Osteoblast (primary cell): ENCODE results near the gene RTL10. TPM values are rescaled to one million over a fixed set of nuclear protein-coding genes. Genes with fewer than 3 reads are reported as not detected.

Source experiments
- DNase-seq: peaks from one replicate; pipeline ENCODE4 v3.0.0; 2011; ENCODE audit warnings: low spot score, mixed read lengths; ENCODE audit not compliant: insufficient read length; ENCODE audit errors: missing footprints
- H2AFZ ChIP-seq: 2 replicates; pipeline ENCODE4 v1.6.0; 2011; ENCODE audit warnings: mild to moderate bottlenecking, low read length
- H3K27ac ChIP-seq: 2 replicates; pipeline ENCODE4 v1.5.1; 2011; ENCODE audit warnings: mild to moderate bottlenecking, low read depth, low read length, moderate library complexity
- H3K27me3 ChIP-seq: 2 replicates; pipeline ENCODE4 v1.6.0; 2012; ENCODE audit warnings: mild to moderate bottlenecking, control low read depth, inconsistent platforms, low read length, moderate library complexity; ENCODE audit not compliant: insufficient read depth
- H3K36me3 ChIP-seq: 2 replicates; pipeline ENCODE4 v1.5.1; 2011; ENCODE audit warnings: mild to moderate bottlenecking, low read length, control low read depth, moderate library complexity; ENCODE audit not compliant: insufficient read depth
- H3K4me1 ChIP-seq: 2 replicates; pipeline ENCODE4 v1.5.1; 2011; ENCODE audit warnings: mild to moderate bottlenecking, low read length, control low read depth, moderate library complexity; ENCODE audit not compliant: insufficient read depth
- H3K4me2 ChIP-seq: 2 replicates; pipeline ENCODE4 v1.6.0; 2011; ENCODE audit warnings: mild to moderate bottlenecking, low read length; ENCODE audit not compliant: insufficient read depth
- H3K4me3 ChIP-seq: fragments of 200-600 bp; sonication (generic); 3 replicates; pipeline ENCODE4 v1.5.1; 2012; ENCODE audit warnings: mild to moderate bottlenecking, low read length, inconsistent platforms; ENCODE audit not compliant: insufficient read depth
- H3K79me2 ChIP-seq: 2 replicates; pipeline ENCODE4 v1.6.0; 2012; ENCODE audit warnings: mild to moderate bottlenecking, low read length, control low read depth, inconsistent platforms; ENCODE audit not compliant: insufficient read depth
- H3K9me3 ChIP-seq: 2 replicates; pipeline ENCODE4 v1.5.1; 2011; ENCODE audit warnings: low read depth, low read length, control low read depth
- H4K20me1 ChIP-seq: 2 replicates; pipeline ENCODE4 v1.6.0; 2012; ENCODE audit warnings: mild to moderate bottlenecking, low read length, control low read depth; ENCODE audit not compliant: insufficient read depth
- total RNA-seq: library from RNA; depleted of rRNA; stranded (reverse); fragments of >200 nt; gene quantifications from 2 replicates; pipeline ENCODE4 v1.2.3, GENCODE V29; 2012
- TF ChIP-seq, protein P1 (sequence below): IDR thresholded peaks from 2 replicates; pipeline ENCODE4 v1.5.1; 2011; ENCODE audit warnings: mild to moderate bottlenecking, low read depth, low read length, moderate library complexity; ENCODE audit errors: extremely low read depth

RTL10 gene
- total RNA-seq, 1 donor: 11.9 TPM

- H3K4me2 ChIP-seq: no peak overlapping the region
- TF ChIP-seq, protein P1, sequence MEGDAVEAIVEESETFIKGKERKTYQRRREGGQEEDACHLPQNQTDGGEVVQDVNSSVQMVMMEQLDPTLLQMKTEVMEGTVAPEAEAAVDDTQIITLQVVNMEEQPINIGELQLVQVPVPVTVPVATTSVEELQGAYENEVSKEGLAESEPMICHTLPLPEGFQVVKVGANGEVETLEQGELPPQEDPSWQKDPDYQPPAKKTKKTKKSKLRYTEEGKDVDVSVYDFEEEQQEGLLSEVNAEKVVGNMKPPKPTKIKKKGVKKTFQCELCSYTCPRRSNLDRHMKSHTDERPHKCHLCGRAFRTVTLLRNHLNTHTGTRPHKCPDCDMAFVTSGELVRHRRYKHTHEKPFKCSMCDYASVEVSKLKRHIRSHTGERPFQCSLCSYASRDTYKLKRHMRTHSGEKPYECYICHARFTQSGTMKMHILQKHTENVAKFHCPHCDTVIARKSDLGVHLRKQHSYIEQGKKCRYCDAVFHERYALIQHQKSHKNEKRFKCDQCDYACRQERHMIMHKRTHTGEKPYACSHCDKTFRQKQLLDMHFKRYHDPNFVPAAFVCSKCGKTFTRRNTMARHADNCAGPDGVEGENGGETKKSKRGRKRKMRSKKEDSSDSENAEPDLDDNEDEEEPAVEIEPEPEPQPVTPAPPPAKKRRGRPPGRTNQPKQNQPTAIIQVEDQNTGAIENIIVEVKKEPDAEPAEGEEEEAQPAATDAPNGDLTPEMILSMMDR: no peak
- no peak overlapping the region for H2AFZ ChIP-seq
- DNase-seq: peak; percentile 80
- peaks cover 29% of the 10 kb centered on the region for H3K36me3 ChIP-seq
- no peak overlapping the region for H3K27ac ChIP-seq
- H4K20me1 ChIP-seq: peaks cover 26% of the 10 kb centered on the region
- no peaks in the 10 kb centered on the region for H3K9me3 ChIP-seq
- no peak overlapping the region for H3K4me3 ChIP-seq
- peaks cover 24% of the 10 kb centered on the region for H3K4me1 ChIP-seq
- H3K27me3 ChIP-seq: no peaks in the 10 kb centered on the region
- H3K79me2 ChIP-seq: peaks cover 59% of the 10 kb centered on the region
Measured at GRCh38 chr22:19848298-19849224, 6.1 kb downstream of the RTL10 start.

DNA sequence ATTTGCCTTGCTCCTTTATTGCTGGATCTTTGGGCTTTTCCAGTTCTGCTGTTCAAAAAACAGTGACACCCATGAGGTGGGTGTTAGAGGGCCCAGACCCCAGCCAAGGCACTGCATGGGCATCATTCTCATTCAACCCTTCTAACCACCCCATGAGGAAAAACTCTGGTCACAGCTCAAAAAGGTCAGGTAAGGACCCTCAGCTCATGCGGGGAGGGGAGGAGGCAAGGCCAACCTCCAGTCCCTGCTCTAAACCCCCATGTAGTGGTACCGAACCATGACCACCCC lies 7.4 kb downstream of the RTL10 start:
- Histone ChIP-seq H4K20me1 (peaks cover 13% of the 10 kb centered on the region), H2AFZ (no peak overlapping the region), H3K79me2 (peaks cover 46% of the 10 kb centered on the region), H3K27ac (no peak overlapping the region), H3K27me3 (no peaks in the 10 kb centered on the region), H3K4me3 (no peak overlapping the region), H3K4me1 (peaks cover 13% of the 10 kb centered on the region), H3K36me3 (peaks cover 27% of the 10 kb centered on the region), H3K4me2 (no peak overlapping the region), H3K9me3 (no peaks in the 10 kb centered on the region)
- TF ChIP-seq, protein P1: no peak
- DNase-seq: no peak

GRCh38 chr22:19846620-19847344 lies 7.9 kb downstream of the RTL10 start:
- DNase-seq: peak; percentile 42
- TF ChIP-seq, protein P1: no peak
- H3K27ac ChIP-seq: no peak overlapping the region
- H3K79me2 ChIP-seq: peaks cover 44% of the 10 kb centered on the region
- no peak overlapping the region for H2AFZ ChIP-seq
- no peak overlapping the region for H3K4me2 ChIP-seq
- no peaks in the 10 kb centered on the region for H3K27me3 ChIP-seq
- no peak overlapping the region for H3K4me3 ChIP-seq
- H3K9me3 ChIP-seq: no peaks in the 10 kb centered on the region
- H4K20me1 ChIP-seq: peaks cover 8% of the 10 kb centered on the region
- H3K36me3 ChIP-seq: peaks cover 22% of the 10 kb centered on the region
- peaks cover 13% of the 10 kb centered on the region for H3K4me1 ChIP-seq
